ENCODE measurements around the gene GHRHR.

GRCh38 chr7:30971440-30971839 lies 7.7 kb downstream of the GHRHR start:
- TF ChIP-seq CTCF (IDR thresholded peaks at IDR 0.05) (no peak), EP300 (IDR thresholded peaks at IDR 0.05) (no peak)
